ENCODE results near the gene VMAC. TPM values are rescaled to one million over a fixed set of nuclear protein-coding genes. Genes with fewer than 3 reads are reported as not detected.
A peak's percentile ranks its signal among the peaks of the same experiment; 100 is the strongest.
"Not testable (repeated sequence)": the region's sequence is repeated elsewhere in the genome, so short reads cannot be mapped to it uniquely, and the experiment has no call there.

The VMAC gene
- 1 to 10 TPM; 2.2 to 6.5 (median 5.2) TPM for polyA plus RNA-seq

GRCh38 chr19:5904352-5905113 lies at the start of gene VMAC:
Gene VMAC, plus strand, starts transcription at chr19:5904872. Its CDS starts 19 bp downstream, at chr19:5904891.
- Mint-ChIP-seq H3K36me3 (no peaks in the 10 kb centered on the region), H3K4me1 (peaks cover 37 to 40% of the 10 kb centered on the region in 2 donors), H3K27me3 (ENCODE audit: low read depth in 3 of 3) (peaks cover 11 to 19% (median 15%) of the 10 kb centered on the region in 3 donors), H3K4me3 (peak within 1 kb of the TSS; percentile 92 to 98 (median 95)), H3K27ac (peak within 1 kb of the TSS; percentile 98 to 99 (median 99)), H3K9me3 (no peaks in the 10 kb centered on the region)
- peak; percentile 100 for DNase-seq

GRCh38 chr19:5855151-5855550 lies 49.5 kb upstream of the VMAC start:
- H3K27me3 Mint-ChIP-seq (ENCODE audit: low read depth in 3 of 3); H3K4me1 Mint-ChIP-seq; H3K9me3 Mint-ChIP-seq; H3K4me3 Mint-ChIP-seq; H3K27ac Mint-ChIP-seq; DNase-seq; H3K36me3 Mint-ChIP-seq: not testable (repeated sequence)

- H3K36me3 Mint-ChIP-seq: no peaks in the 10 kb centered on the region
- no peak for DNase-seq
- no peaks in the 10 kb centered on the region for H3K9me3 Mint-ChIP-seq
- H3K4me1 Mint-ChIP-seq: no peaks in the 10 kb centered on the region
- peaks cover 0 to 7% (median 2%) of the 10 kb centered on the region in 3 donors for H3K27me3 Mint-ChIP-seq (ENCODE audit: low read depth in 3 of 3)
- H3K4me3 Mint-ChIP-seq: no peak overlapping the region
- no peak overlapping the region for H3K27ac Mint-ChIP-seq
Measured at GRCh38 chr19:5857203-5858081, 47.2 kb upstream of the VMAC start.

GRCh38 chr19:5863030-5863665 lies 41.5 kb upstream of the VMAC start:
- Mint-ChIP-seq H3K36me3 (no peaks in the 10 kb centered on the region), H3K4me3 (no peak overlapping the region), H3K9me3 (no peaks in the 10 kb centered on the region), H3K4me1 (peaks cover 18 to 21% of the 10 kb centered on the region in 2 donors), H3K27me3 (ENCODE audit: low read depth in 3 of 3) (peaks cover 6 to 14% (median 13%) of the 10 kb centered on the region in 3 donors), H3K27ac (peak overlapping the region in 1 of 6 donors; percentile 99)
- DNase-seq: no peak

GRCh38 chr19:5864013-5864720 lies 40.5 kb upstream of the VMAC start:
- no peak for DNase-seq
- H3K27ac Mint-ChIP-seq: peak overlapping the region; percentile 83 to 99 (median 96)
- peak overlapping the region; percentile 47 to 88 (median 76) for H3K4me3 Mint-ChIP-seq
- H3K4me1 Mint-ChIP-seq: peaks cover 18 to 21% of the 10 kb centered on the region in 2 donors
- H3K27me3 Mint-ChIP-seq (ENCODE audit: low read depth in 3 of 3): peaks cover 7 to 14% (median 13%) of the 10 kb centered on the region in 3 donors
- no peaks in the 10 kb centered on the region for H3K9me3 Mint-ChIP-seq
- no peaks in the 10 kb centered on the region for H3K36me3 Mint-ChIP-seq

GRCh38 chr19:5864725-5865486 lies 39.8 kb upstream of the VMAC start:
- peak overlapping the region; percentile 47 to 88 (median 76) for H3K4me3 Mint-ChIP-seq
- peaks cover 7 to 14% (median 13%) of the 10 kb centered on the region in 3 donors for H3K27me3 Mint-ChIP-seq (ENCODE audit: low read depth in 3 of 3)
- DNase-seq: peak; percentile 49 to 79 (median 70)
- H3K4me1 Mint-ChIP-seq: peaks cover 18 to 21% of the 10 kb centered on the region in 2 donors
- H3K9me3 Mint-ChIP-seq: no peaks in the 10 kb centered on the region
- peak overlapping the region; percentile 83 to 99 (median 96) for H3K27ac Mint-ChIP-seq
- no peaks in the 10 kb centered on the region for H3K36me3 Mint-ChIP-seq

- no peaks in the 10 kb centered on the region for H3K9me3 Mint-ChIP-seq
- peak; percentile 55 to 85 (median 76) for DNase-seq
- no peaks in the 10 kb centered on the region for H3K36me3 Mint-ChIP-seq
- peaks cover 7 to 14% (median 13%) of the 10 kb centered on the region in 3 donors for H3K27me3 Mint-ChIP-seq (ENCODE audit: low read depth in 3 of 3)
- peak overlapping the region; percentile 83 to 99 (median 96) for H3K27ac Mint-ChIP-seq
- H3K4me3 Mint-ChIP-seq: peak overlapping the region; percentile 62 to 88 (median 75)
- H3K4me1 Mint-ChIP-seq: peaks cover 18 to 21% of the 10 kb centered on the region in 2 donors
Measured at GRCh38 chr19:5865772-5866171, 38.9 kb upstream of the VMAC start.

GRCh38 chr19:5867201-5868136 lies 37.2 kb upstream of the VMAC start:
- peaks cover 18 to 21% of the 10 kb centered on the region in 2 donors for H3K4me1 Mint-ChIP-seq
- peaks cover 7 to 13% (median 12%) of the 10 kb centered on the region in 3 donors for H3K27me3 Mint-ChIP-seq (ENCODE audit: low read depth in 3 of 3)
- no peaks in the 10 kb centered on the region for H3K9me3 Mint-ChIP-seq
- H3K27ac Mint-ChIP-seq: peak overlapping the region in 5 of 6 donors; percentile 75 to 93 (median 86)
- H3K4me3 Mint-ChIP-seq: no peak overlapping the region
- no peak for DNase-seq
- H3K36me3 Mint-ChIP-seq: no peaks in the 10 kb centered on the region

- H3K9me3 Mint-ChIP-seq: no peaks in the 10 kb centered on the region
- no peak for DNase-seq
- H3K27me3 Mint-ChIP-seq (ENCODE audit: low read depth in 3 of 3): peaks cover 1 to 3% (median 1%) of the 10 kb centered on the region in 3 donors
- H3K4me3 Mint-ChIP-seq: no peak overlapping the region
- H3K27ac Mint-ChIP-seq: peak overlapping the region in 1 of 6 donors; percentile 23
- no peaks in the 10 kb centered on the region for H3K36me3 Mint-ChIP-seq
- H3K4me1 Mint-ChIP-seq: peaks cover 1% of the 10 kb centered on the region in 2 donors
Measured at GRCh38 chr19:5870986-5871394, 33.7 kb upstream of the VMAC start.

- Mint-ChIP-seq H3K4me1 (no peaks in the 10 kb centered on the region), H3K27me3 (ENCODE audit: low read depth in 3 of 3) (peaks cover 0 to under 1% (median 0%) of the 10 kb centered on the region in 3 donors), H3K27ac (no peak overlapping the region), H3K4me3 (no peak overlapping the region), H3K36me3 (no peaks in the 10 kb centered on the region), H3K9me3 (no peaks in the 10 kb centered on the region)
- DNase-seq: no peak
Measured at GRCh38 chr19:5873617-5874199, 31.0 kb upstream of the VMAC start.

- DNase-seq; H3K9me3 Mint-ChIP-seq; H3K36me3 Mint-ChIP-seq; H3K27me3 Mint-ChIP-seq (ENCODE audit: low read depth in 3 of 3); H3K4me3 Mint-ChIP-seq; H3K4me1 Mint-ChIP-seq: not testable (repeated sequence)
- H3K27ac Mint-ChIP-seq: peak overlapping the region in 1 of 6 donors; percentile 71
Measured at GRCh38 chr19:5874496-5874895, 30.2 kb upstream of the VMAC start.

Data from immature natural killer cell (primary cell).